Ovary (tissue), 9 donors: ENCODE data around the gene ERAL1. TPM values are rescaled to one million over a fixed set of nuclear protein-coding genes. Genes with fewer than 3 reads are reported as not detected.
"Not testable (repeated sequence)": the region's sequence is repeated elsewhere in the genome, so short reads cannot be mapped to it uniquely, and the experiment has no call there.

Experiments
- DNase-seq, 5 donors: peaks; one replicate each; pipeline ENCODE4 v3.0.0-alpha.2; 2019 to 2020
- H3K27ac ChIP-seq, 2 donors: fragments of 200-600 bp; one replicate each; pipeline versions ENCODE4 v1.5.1 to v1.8.0; 2019 to 2022
- H3K27me3 ChIP-seq: fragments of 200-600 bp; one replicate; pipeline ENCODE4 v1.8.0; 2022
- H3K36me3 ChIP-seq: fragments of 200-600 bp; sonication (generic); one replicate; pipeline ENCODE4 v1.5.1; 2019
- H3K4me1 ChIP-seq: one replicate; pipeline ENCODE4 v1.8.1; 2013; ENCODE audit warnings: mild to moderate bottlenecking, moderate library complexity; ENCODE audit not compliant: insufficient read depth
- H3K4me3 ChIP-seq: fragments of 200-600 bp; sonication (generic); one replicate; pipeline ENCODE4 v1.5.1; 2017
- H3K9me3 ChIP-seq, 2 donors: fragments of 200-600 bp in 1 of 2; sonication (generic) in 1 of 2; one replicate each; pipeline versions ENCODE4 v1.5.1 to v1.8.1; 2013 to 2019; ENCODE audit warnings: mild to moderate bottlenecking in 1 of 2, moderate library complexity in 1 of 2
- CTCF ChIP-seq, 3 donors: fragments of 450-650 bp in 2 of 3; fragments of 200-600 bp in 1 of 3; IDR thresholded peaks; one replicate each; pipeline versions ENCODE4 v1.5.1 to v1.8.0; 2016 to 2022; ENCODE audit warnings: antibody characterized with exemption in 3 of 3, mild to moderate bottlenecking in 1 of 3
- EP300 ChIP-seq: sonication (generic); formaldehyde crosslinking; IDR thresholded peaks from one replicate; pipeline ENCODE4 v1.6.1; 2017; ENCODE audit warnings: antibody characterized with exemption
- POLR2A ChIP-seq: fragments of 450-650 bp; IDR thresholded peaks from one replicate; pipeline ENCODE4 v1.6.1; 2017; ENCODE audit warnings: antibody characterized with exemption, mild to moderate bottlenecking, moderate library complexity
- WGBS, 3 donors: extraction: QIAGEN DNeasy Blood & Tissue Kit in 1 of 3; methylation state at CpG; one replicate each; pipeline versions ENCODE4 v1.1.5 to v1.1.7; 2013 to 2017; 5-methylcytosine and 5-hydroxymethylcytosine counted together
- intact Hi-C, 4 donors: fragments of 100-400 bp; cut with DNase I; formaldehyde crosslinking; loops; one replicate each; pipeline versions ENCODE4 v1.11.0 to v1.15.1; 2022 to 2023
- polyA plus RNA-seq, 2 donors: library from polyadenylated mRNA; stranded (reverse); fragments of 200-250 nt in 1 of 2; fragments of 350-450 nt in 1 of 2; fragmentation: Illumina TruSeq in 1 of 2; extraction: RNeasy Lipid Tissue Mini Kit (QIAGEN cat#74804) in 1 of 2; gene quantifications; one replicate each; pipeline ENCODE4 v1.2.3, GENCODE V29; 2013 to 2014
- total RNA-seq, 7 donors: library from RNA; depleted of rRNA in 2 of 7; stranded (reverse); fragments of >200 nt in 2 of 7; fragmentation: NEBNext Ultra II Directional in 3 of 7; extraction: Animal tissue kit (Norgen Biotek cat#: 25700) in 3 of 7; gene quantifications; one replicate each; pipeline versions ENCODE4 v1.1.0 to v1.2.4, GENCODE V29; 2016 to 2023
- donor health status: DM: no; HTN: no; CAD: no; lungs with moderate emphysema.
- donor health status: DM: no; HTN: no; CAD: no.
- donor health status: Bipolar disorder and iron deficiency.
- donor health status: DM: yes; HTN: yes; CAD: no.
- donor health status: DM: no; HTN: no; CAD: no.
- donor health status: DM: yes; HTN: yes; CAD: no.

ERAL1 gene
- total and polyA plus RNA-seq, 9 donors, result 18.8 to 61.9 (median 28.9) TPM

- intact Hi-C loops, result loop anchor here in 1 of 4 donors (10.0 kb wide), 1 partner anchor 175 kb away; the partner anchor contains the start of genes NEK8 and TLCD1
Measured at GRCh38 chr17:28899212-28899815, 44.5 kb downstream of the ERAL1 start.

GRCh38 chr17:28900986-28901726 is 46.3 kb downstream of the ERAL1 start:
- no peak overlapping the region for H3K27ac ChIP-seq
- H3K27me3 ChIP-seq, result no peaks in the 10 kb centered on the region
- intact Hi-C loops, result loop anchor here in 2 of 4 donors (5.0 to 10.0 kb wide), 3 partner anchors 56 to 146 kb away; partner anchors contain the start of gene FAM222B (in 1 of the 2)
- no peak for DNase-seq
- H3K4me3 ChIP-seq, result no peak overlapping the region
- no peaks in the 10 kb centered on the region for H3K9me3 ChIP-seq
- TF ChIP-seq CTCF (IDR thresholded peaks at IDR 0.05), result no peak
- no peak for TF ChIP-seq EP300
- no peak for TF ChIP-seq POLR2A
- WGBS, 3 donors, result 86 to 90% (median 90%) methylated on average over 20 to 24 of the region's 24 CpGs
- peaks cover 2% of the 10 kb centered on the region for H3K4me1 ChIP-seq
- H3K36me3 ChIP-seq, result no peaks in the 10 kb centered on the region

More at GRCh38 chr17:28899212-28899815, 44.5 kb downstream of the ERAL1 start:
- Histone ChIP-seq H3K9me3 (no peaks in the 10 kb centered on the region), H3K4me3 (no peak overlapping the region), H3K4me1 (peaks cover 7% of the 10 kb centered on the region), H3K27ac (no peak overlapping the region), H3K36me3 (no peaks in the 10 kb centered on the region), H3K27me3 (no peaks in the 10 kb centered on the region)
- no peak for DNase-seq
- TF ChIP-seq CTCF (IDR thresholded peaks at IDR 0.05) (no peak), POLR2A (no peak), EP300 (no peak)
- 93 to 96% (median 96%) methylated on average over 5 of the region's 5 CpGs for WGBS, 3 donors

GRCh38 chr17:28901866-28902818 is 47.3 kb downstream of the ERAL1 start:
- no peaks in the 10 kb centered on the region for H3K36me3 ChIP-seq
- no peaks in the 10 kb centered on the region for H3K27me3 ChIP-seq
- TF ChIP-seq EP300, result no peak
- TF ChIP-seq POLR2A, result peak; percentile 12
- H3K4me1 ChIP-seq, result no peaks in the 10 kb centered on the region
- WGBS, 3 donors, result 5 to 6% (median 5%) methylated on average over 53 to 62 of the region's 62 CpGs
- H3K4me3 ChIP-seq, result peak overlapping the region; percentile 53
- DNase-seq, result peak in 4 of 5 donors; percentile 60 to 69 (median 62)
- no peaks in the 10 kb centered on the region for H3K9me3 ChIP-seq
- intact Hi-C loops, result loop anchor here in 2 of 4 donors (5.0 to 10.0 kb wide), 3 partner anchors 57 to 147 kb away; partner anchors contain the start of gene FAM222B (in 1 of the 2)
- peak overlapping the region; percentile 69 to 79 for H3K27ac ChIP-seq

GRCh38 chr17:28902819-28903545 is 48.2 kb downstream of the ERAL1 start, which contains the start of gene DHRS13:
Gene DHRS13, minus strand, starts transcription at chr17:28903079. Its CDS starts 135 bp downstream, at chr17:28902944.
- Histone ChIP-seq H3K27me3 (no peaks in the 10 kb centered on the region), H3K4me3 (peak within 1 kb of the TSS; percentile 53), H3K36me3 (no peaks in the 10 kb centered on the region), H3K27ac (peak within 1 kb of the TSS; percentile 69 to 79), H3K9me3 (no peaks in the 10 kb centered on the region), H3K4me1 (peaks cover under 1% of the 10 kb centered on the region)
- TF ChIP-seq POLR2A, result no peak
- TF ChIP-seq CTCF (IDR thresholded peaks at IDR 0.05), result peak; percentile 68 to 90 (median 85)
- intact Hi-C loops, result loop anchor here in 2 of 4 donors (5.0 to 10.0 kb wide), 3 partner anchors 58 to 148 kb away; partner anchors contain the start of gene FAM222B (in 1 of the 2)
- WGBS, 3 donors, result 0% methylated on average over 46 to 55 of the region's 55 CpGs
- peak; percentile 85 to 93 (median 92) for DNase-seq

GRCh38 chr17:28903546-28903841 is 48.7 kb downstream of the ERAL1 start:
- H3K4me3 ChIP-seq, H3K27ac ChIP-seq: not testable (repeated sequence)
- intact Hi-C loops, result loop anchor here in 2 of 4 donors (5.0 to 10.0 kb wide), 3 partner anchors 59 to 149 kb away; partner anchors contain the start of gene FAM222B (in 1 of the 2)

More at GRCh38 chr17:28903546-28903841, 48.7 kb downstream of the ERAL1 start:
- not testable (repeated sequence) for DNase-seq, H3K4me1 ChIP-seq, H3K9me3 ChIP-seq, H3K36me3 ChIP-seq, H3K27me3 ChIP-seq
- WGBS, 3 donors, result 50 to 58% (median 52%) methylated on average over 5 of the region's 5 CpGs
